ENCODE results near the gene UBE2B.

- TF ChIP-seq ARNTL (CRISPR knock-in tag; IDR thresholded peaks at IDR 0.05; ENCODE audit: borderline replicate concordance, low read depth) (no peak), PPARA (CRISPR knock-in tag; IDR thresholded peaks at IDR 0.05; ENCODE audit: borderline replicate concordance) (no peak)
These were observed 58.7 kb downstream of the UBE2B start for GRCh38 chr5:134430001-134430569.
